Fibroblast of lung (primary cell): ENCODE measurements around the gene CDKAL1. TPM values are rescaled to one million over a fixed set of nuclear protein-coding genes. Genes with fewer than 3 reads are reported as not detected.

Source experiments
- DNase-seq, 2 donors: peaks; one replicate each; pipeline versions ENCODE4 v3.0.0 to v3.0.0-alpha.2; 2010; ENCODE audit warnings: low read depth in 2 of 2
- H2AFZ ChIP-seq: 2 replicates; pipeline ENCODE4 v1.5.1; 2012; ENCODE audit warnings: low read length, control low read depth, inconsistent platforms
- H3K27ac ChIP-seq: 2 replicates; pipeline ENCODE4 v1.5.1; 2011; ENCODE audit warnings: low read length, control low read depth; ENCODE audit not compliant: insufficient read depth
- H3K27me3 ChIP-seq: 2 replicates; pipeline ENCODE4 v1.5.1; 2011; ENCODE audit warnings: mild to moderate bottlenecking, low read length; ENCODE audit not compliant: control insufficient read depth, insufficient read depth
- H3K36me3 ChIP-seq: 2 replicates; pipeline ENCODE4 v1.5.1; 2011; ENCODE audit warnings: low read length; ENCODE audit not compliant: control insufficient read depth, insufficient read depth
- H3K4me1 ChIP-seq: 2 replicates; pipeline ENCODE4 v1.5.1; 2011; ENCODE audit warnings: low read length; ENCODE audit not compliant: control insufficient read depth, insufficient read depth; ENCODE audit errors: extremely low read depth
- H3K4me2 ChIP-seq: 2 replicates; pipeline ENCODE4 v1.5.1; 2011; ENCODE audit warnings: low read length, control low read depth; ENCODE audit not compliant: insufficient read depth; ENCODE audit errors: extremely low read depth
- H3K4me3 ChIP-seq, 4 experiments: fragments of 200-600 bp in 1 of 4; sonication (generic) in 1 of 4; replicated peaks in 1 of 4; 2 replicates each; pipeline ENCODE4 v1.5.1; 2011 to 2016; ENCODE audit warnings: low read length in 4 of 4, low read depth in 3 of 4, mild to moderate bottlenecking in 3 of 4, control low read depth in 2 of 4, inconsistent platforms in 1 of 4, mixed read lengths in 1 of 4; ENCODE audit not compliant: insufficient read depth in 1 of 4; ENCODE audit errors: control extremely low read depth in 1 of 4
- H3K79me2 ChIP-seq: 2 replicates; pipeline ENCODE4 v1.5.1; 2012; ENCODE audit warnings: mild to moderate bottlenecking, low read length, inconsistent platforms; ENCODE audit not compliant: control insufficient read depth, insufficient read depth
- H3K9ac ChIP-seq: 2 replicates; pipeline ENCODE4 v1.5.1; 2011; ENCODE audit warnings: mild to moderate bottlenecking, low read length, control low read depth; ENCODE audit not compliant: insufficient read depth
- H3K9me3 ChIP-seq: 2 replicates; pipeline ENCODE4 v1.5.1; 2012; ENCODE audit warnings: low read depth, low read length; ENCODE audit not compliant: control insufficient read depth, insufficient read depth
- H4K20me1 ChIP-seq: 2 replicates; pipeline ENCODE4 v1.5.1; 2011; ENCODE audit warnings: low read length; ENCODE audit not compliant: control insufficient read depth, insufficient read depth; ENCODE audit errors: extremely low read depth
- EZH2 ChIP-seq: IDR thresholded peaks from 2 replicates; pipeline ENCODE4 v1.5.1; 2012; ENCODE audit warnings: low read length, control low read depth, mild to moderate bottlenecking; ENCODE audit errors: missing control alignments
- polyA plus RNA-seq, 2 donors: library from polyadenylated mRNA; depleted of rRNA in 1 of 2; stranded (reverse) in 1 of 2; unstranded in 1 of 2; fragments of >200 nt; gene quantifications; 2 replicates each; pipeline ENCODE4 v1.2.1, GENCODE V29; 2011 to 2012; ENCODE audit warnings: missing spikeins in 1 of 2
- total RNA-seq: library from RNA; depleted of rRNA; stranded (reverse); fragments of >200 nt; gene quantifications from 2 replicates; pipeline ENCODE4 v1.2.1, GENCODE V29; 2014
- TF ChIP-seq, protein P1 (sequence below), 2 donors: IDR thresholded peaks in 1 of 2; conservative IDR thresholded peaks in 1 of 2; 1 replicate in 1 of 2; 2 replicates in 1 of 2; pipeline ENCODE4 v1.5.1; 2011 to 2012; ENCODE audit warnings: low read length in 2 of 2, control low read depth in 1 of 2, inconsistent platforms in 1 of 2, low read depth in 1 of 2, mild to moderate bottlenecking in 1 of 2

The CDKAL1 gene
- total and polyA plus RNA-seq, 2 donors (not counting 1 experiment from before 2014, with no cell fraction given): 7.4 to 15.0 TPM

DNA sequence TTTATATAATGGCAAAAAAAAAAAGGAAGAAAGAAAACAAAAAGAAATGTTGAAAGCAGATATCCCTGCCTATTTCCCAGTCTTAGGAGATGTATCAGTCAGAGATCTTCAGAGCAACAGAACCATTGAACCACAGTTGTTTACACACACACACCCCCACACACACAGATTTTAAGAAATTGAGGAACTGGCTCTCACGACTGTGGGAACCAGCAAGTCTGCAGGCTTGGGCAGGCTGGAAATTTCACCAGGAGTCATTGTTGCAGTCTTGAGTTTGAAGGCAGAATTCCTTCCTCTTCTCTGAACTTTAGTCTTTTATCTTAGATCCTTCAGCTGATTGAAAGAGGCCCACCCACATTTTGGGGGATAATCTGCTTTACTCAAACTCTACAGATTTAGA lies 380.9 kb downstream of the CDKAL1 start:
- no peak overlapping the region for H3K27ac ChIP-seq
- no peaks in the 10 kb centered on the region for H3K27me3 ChIP-seq
- H3K9ac ChIP-seq: no peak overlapping the region
- H3K4me2 ChIP-seq: no peak overlapping the region
- H3K36me3 ChIP-seq: no peaks in the 10 kb centered on the region
- no peaks in the 10 kb centered on the region for H3K4me1 ChIP-seq
- no peak overlapping the region for H3K4me3 ChIP-seq
- DNase-seq: no peak
- H3K9me3 ChIP-seq: no peaks in the 10 kb centered on the region
- H3K79me2 ChIP-seq: no peaks in the 10 kb centered on the region
- H4K20me1 ChIP-seq: no peaks in the 10 kb centered on the region
- H2AFZ ChIP-seq: no peak overlapping the region
- TF ChIP-seq, protein P1, sequence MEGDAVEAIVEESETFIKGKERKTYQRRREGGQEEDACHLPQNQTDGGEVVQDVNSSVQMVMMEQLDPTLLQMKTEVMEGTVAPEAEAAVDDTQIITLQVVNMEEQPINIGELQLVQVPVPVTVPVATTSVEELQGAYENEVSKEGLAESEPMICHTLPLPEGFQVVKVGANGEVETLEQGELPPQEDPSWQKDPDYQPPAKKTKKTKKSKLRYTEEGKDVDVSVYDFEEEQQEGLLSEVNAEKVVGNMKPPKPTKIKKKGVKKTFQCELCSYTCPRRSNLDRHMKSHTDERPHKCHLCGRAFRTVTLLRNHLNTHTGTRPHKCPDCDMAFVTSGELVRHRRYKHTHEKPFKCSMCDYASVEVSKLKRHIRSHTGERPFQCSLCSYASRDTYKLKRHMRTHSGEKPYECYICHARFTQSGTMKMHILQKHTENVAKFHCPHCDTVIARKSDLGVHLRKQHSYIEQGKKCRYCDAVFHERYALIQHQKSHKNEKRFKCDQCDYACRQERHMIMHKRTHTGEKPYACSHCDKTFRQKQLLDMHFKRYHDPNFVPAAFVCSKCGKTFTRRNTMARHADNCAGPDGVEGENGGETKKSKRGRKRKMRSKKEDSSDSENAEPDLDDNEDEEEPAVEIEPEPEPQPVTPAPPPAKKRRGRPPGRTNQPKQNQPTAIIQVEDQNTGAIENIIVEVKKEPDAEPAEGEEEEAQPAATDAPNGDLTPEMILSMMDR (conservative IDR thresholded peaks at IDR 0.05 in 1 of 2, IDR thresholded peaks at IDR 0.05 in 1 of 2; ENCODE audit: low read depth in 1 of 2, low read length in 2 of 2): no peak
- TF ChIP-seq EZH2: no peak

DNA sequence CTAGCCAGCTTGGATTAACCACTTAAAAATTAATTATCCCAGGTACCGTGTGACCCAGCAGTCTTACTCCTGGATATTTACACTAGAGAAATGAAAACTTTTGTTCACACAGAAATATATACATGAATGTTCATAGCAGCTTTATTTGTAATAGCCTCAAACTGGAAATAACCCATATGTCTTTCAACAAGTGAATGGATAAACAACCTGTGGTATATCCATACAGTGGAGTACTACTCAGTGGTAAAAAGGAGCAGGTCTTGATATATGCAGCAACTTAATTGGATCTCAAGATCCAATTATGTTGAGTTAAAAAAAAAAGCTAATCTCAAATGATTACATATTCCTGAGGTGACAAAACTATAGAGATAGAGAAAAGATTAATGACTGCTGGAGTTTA lies 381.4 kb downstream of the CDKAL1 start:
- no peaks in the 10 kb centered on the region for H3K79me2 ChIP-seq
- H3K27me3 ChIP-seq: no peaks in the 10 kb centered on the region
- H3K36me3 ChIP-seq: no peaks in the 10 kb centered on the region
- H3K9ac ChIP-seq: no peak overlapping the region
- TF ChIP-seq EZH2: no peak
- TF ChIP-seq, protein P1 (conservative IDR thresholded peaks at IDR 0.05 in 1 of 2, IDR thresholded peaks at IDR 0.05 in 1 of 2; ENCODE audit: low read depth in 1 of 2, low read length in 2 of 2): no peak
- no peaks in the 10 kb centered on the region for H3K9me3 ChIP-seq
- no peak overlapping the region for H3K27ac ChIP-seq
- H2AFZ ChIP-seq: no peak overlapping the region
- no peak overlapping the region for H3K4me2 ChIP-seq
- H4K20me1 ChIP-seq: no peaks in the 10 kb centered on the region
- no peaks in the 10 kb centered on the region for H3K4me1 ChIP-seq
- DNase-seq: no peak
- no peak overlapping the region for H3K4me3 ChIP-seq

DNA sequence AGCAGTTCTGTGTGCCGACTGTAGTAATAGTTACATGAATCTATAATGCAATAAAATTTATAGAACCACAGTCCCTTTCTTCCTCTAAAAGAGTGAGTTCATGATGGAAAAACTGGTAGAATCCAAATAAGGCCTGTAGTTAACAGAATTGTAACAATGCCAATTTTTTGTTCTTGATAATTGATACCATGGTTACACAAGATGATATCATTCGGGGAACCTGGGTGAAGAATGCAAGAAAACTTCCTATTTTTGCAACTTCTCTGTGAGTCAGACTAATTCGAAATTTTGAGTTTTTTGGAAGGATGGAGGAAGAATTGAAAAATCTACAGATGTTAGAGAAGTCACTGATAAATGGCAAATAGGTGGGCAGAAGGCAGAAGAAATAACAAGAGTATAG lies 381.8 kb downstream of the CDKAL1 start:
- H2AFZ ChIP-seq: no peak overlapping the region
- no peak for TF ChIP-seq EZH2
- TF ChIP-seq, protein P1 (conservative IDR thresholded peaks at IDR 0.05 in 1 of 2, IDR thresholded peaks at IDR 0.05 in 1 of 2; ENCODE audit: low read depth in 1 of 2, low read length in 2 of 2): no peak
- no peaks in the 10 kb centered on the region for H3K9me3 ChIP-seq
- no peak overlapping the region for H3K9ac ChIP-seq
- H3K4me3 ChIP-seq: no peak overlapping the region
- peak; percentile 39 to 65 for DNase-seq
- no peak overlapping the region for H3K27ac ChIP-seq
- H3K27me3 ChIP-seq: no peaks in the 10 kb centered on the region
- no peak overlapping the region for H3K4me2 ChIP-seq
- no peaks in the 10 kb centered on the region for H4K20me1 ChIP-seq
- H3K79me2 ChIP-seq: no peaks in the 10 kb centered on the region
- H3K36me3 ChIP-seq: no peaks in the 10 kb centered on the region
- no peaks in the 10 kb centered on the region for H3K4me1 ChIP-seq
